NOMO-1 treated with dmso at 0.1 percent for 144 hours (cell line): ENCODE results near the gene PTPRC.

Experiments
- DNase-seq: peaks from one replicate; lab custom pipeline; 2025; ENCODE audit not compliant: unreplicated experiment; lab: John Stamatoyannopoulos, UW

Gene PTPRC

GRCh38 chr1:198700016-198700392 is 61.2 kb downstream of the PTPRC start:
- no peak for DNase-seq

DNA sequence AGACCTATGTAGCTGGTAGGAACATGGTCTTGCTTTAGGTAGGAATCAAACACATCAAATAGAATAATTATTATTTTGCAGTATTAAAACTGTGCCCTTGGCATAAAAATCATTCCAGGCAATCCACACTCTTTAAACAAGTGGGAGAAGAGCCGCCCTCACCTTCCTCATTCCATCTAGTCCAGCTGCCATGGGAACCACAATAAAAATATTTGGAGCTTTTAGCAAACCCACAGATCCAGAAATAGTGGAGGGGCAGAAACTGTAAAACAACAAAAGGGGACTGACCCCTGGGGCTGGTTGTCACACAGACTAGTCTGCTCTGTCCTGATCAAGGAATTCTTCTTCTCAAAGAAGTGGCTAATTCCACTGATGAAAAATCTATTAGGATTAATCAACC is 61.6 kb downstream of the PTPRC start:
- no peak for DNase-seq

- no peak for DNase-seq
Measured at GRCh38 chr1:198701250-198701649, 62.4 kb downstream of the PTPRC start.

DNA sequence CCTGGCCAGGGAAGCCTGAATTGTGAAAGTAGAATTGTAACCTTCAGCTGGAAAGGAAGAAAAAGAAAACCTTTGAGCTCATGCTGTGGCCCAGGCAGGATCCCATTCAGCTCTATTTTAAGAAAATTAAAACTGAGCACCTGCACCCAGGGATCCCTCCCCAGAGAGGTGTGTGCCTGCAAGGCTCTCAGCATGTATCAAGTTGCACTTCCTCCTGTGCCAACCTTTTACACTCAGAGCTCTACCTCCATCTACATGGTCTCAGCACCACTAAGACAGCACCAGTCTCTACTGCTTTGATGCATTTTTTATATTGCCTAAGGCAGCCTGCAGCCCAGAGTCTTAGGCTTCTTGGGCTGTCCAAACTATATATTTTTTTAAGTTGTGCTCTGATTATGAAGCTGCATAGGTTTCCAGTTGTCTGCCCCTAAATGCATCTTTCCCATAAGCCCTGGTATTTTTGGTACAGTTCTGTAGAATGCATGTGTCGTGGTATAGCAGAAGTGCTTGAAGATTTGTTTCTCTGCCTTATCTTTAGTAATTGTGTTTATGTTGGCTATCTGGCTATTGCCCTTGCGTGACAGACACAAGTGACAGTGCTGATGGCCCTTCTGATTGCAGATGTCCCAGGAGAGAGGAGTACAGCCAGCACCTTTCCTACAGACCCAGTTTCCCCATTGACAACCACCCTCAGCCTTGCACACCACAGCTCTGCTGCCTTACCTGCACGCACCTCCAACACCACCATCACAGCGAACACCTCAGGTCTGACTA is 63.1 kb downstream of the PTPRC start:
- DNase-seq = no peak

- DNase-seq = no peak
Measured at GRCh38 chr1:198708761-198709525, 70.1 kb downstream of the PTPRC start.

GRCh38 chr1:198711837-198712236 is 73.0 kb downstream of the PTPRC start:
- DNase-seq = no peak

- no peak for DNase-seq
Measured at GRCh38 chr1:198713081-198713480, 74.2 kb downstream of the PTPRC start.

DNA sequence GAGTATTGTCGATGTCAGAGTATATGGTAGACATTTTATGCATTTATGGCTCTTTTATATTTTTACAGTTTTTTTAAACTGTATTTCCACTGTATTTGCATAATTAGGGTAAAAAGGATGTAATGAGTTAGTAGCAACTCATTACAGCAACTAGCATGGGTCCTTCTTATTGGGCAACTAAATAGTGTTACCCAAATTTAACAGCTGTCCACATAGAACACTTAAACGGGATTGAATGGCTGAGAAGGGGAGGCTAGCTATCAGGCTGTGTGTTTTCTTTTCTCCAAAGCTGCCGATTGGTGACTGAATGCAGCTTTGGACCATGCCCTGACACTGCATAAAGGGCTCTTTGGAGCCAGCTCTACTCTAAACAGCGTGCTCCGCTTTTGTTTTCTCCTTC is 75.4 kb downstream of the PTPRC start:
- DNase-seq = no peak

DNA sequence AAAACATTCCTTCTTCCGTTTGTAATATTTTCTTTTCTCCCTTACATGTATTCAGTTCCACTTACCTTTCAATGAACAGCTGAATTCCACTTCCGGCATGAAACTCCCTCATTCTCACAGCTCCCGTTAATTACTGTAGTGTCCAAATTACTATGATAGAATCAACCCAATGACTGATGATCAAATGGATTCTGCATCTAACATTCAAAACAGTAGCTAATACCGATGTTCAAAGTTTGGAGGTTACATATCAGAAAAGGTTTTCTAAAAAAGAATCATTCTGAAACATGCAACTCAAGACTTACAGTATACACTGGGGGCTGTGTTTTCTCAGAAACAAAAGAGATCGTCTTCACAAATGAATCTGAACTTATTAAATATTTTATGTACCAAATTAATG is 77.2 kb downstream of the PTPRC start:
- DNase-seq = no peak

- DNase-seq = no peak
Measured at GRCh38 chr1:198717510-198717909, 78.7 kb downstream of the PTPRC start.

- no peak for DNase-seq
Measured at GRCh38 chr1:198723127-198723526, 84.3 kb downstream of the PTPRC start.

- no peak for DNase-seq
Measured at GRCh38 chr1:198725090-198725489, 86.2 kb downstream of the PTPRC start.

DNA sequence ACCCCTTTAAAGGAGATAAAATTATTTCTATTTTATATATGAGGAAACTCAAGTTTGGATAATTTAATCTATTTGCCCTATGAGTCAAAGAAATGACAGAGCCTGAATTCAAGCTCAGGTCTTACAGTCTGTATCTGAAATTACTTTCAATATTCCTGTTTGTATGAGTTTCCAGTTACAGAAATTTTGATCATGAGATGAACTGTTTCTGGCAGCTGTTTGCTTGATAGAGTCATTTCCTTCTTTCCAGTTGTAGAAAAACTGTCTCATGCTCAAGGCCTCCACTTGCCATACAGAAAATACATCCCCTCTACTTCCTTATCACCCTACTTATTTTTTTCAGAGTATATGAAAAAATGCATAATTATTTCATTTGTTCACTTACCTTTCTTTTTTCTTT is 87.6 kb downstream of the PTPRC start:
- no peak for DNase-seq

- no peak for DNase-seq
Measured at GRCh38 chr1:198729195-198729863, 90.5 kb downstream of the PTPRC start.

- no peak for DNase-seq
Measured at GRCh38 chr1:198730952-198731351, 92.1 kb downstream of the PTPRC start.

- DNase-seq = no peak
Measured at GRCh38 chr1:198734323-198735008, 95.6 kb downstream of the PTPRC start.

GRCh38 chr1:198741744-198742143 is 102.9 kb downstream of the PTPRC start:
- DNase-seq = no peak

GRCh38 chr1:198747127-198747526 is 108.3 kb downstream of the PTPRC start:
- no peak for DNase-seq

DNA sequence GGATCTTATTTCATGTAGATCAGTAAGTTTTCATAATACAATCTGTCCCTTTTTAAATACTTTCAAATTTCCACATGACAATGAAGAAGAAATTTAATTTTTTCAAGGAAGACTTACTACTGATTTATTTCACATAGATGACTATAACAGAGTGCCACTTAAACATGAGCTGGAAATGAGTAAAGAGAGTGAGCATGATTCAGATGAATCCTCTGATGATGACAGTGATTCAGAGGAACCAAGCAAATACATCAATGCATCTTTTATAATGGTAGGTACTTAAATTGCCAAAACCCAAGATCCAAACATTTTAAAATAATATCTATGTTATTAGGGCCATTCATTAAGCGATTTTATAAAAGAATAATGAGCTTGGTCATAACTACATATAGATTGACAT is 110.4 kb downstream of the PTPRC start:
- DNase-seq = no peak

DNA sequence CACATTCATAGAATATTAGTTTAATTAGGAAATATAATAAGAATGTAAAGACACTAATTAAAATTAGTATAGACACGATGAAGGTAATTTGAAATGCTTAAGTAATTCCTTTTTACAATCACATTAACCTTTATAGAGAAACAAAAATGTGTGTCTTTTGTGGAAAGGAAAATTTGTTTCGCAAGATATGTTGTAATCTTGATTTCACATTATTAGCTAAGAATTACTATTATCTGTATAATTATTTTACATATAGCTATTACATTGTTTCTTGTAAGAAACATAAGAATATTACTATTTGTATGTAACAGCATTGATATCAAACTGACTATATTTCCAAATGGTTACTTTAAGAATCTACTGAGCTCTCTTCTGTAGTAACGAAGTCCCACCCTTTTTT is 111.2 kb downstream of the PTPRC start:
- DNase-seq = no peak

- DNase-seq = no peak
Measured at GRCh38 chr1:198751741-198752140, 112.9 kb downstream of the PTPRC start.
